HG02759 (cell line): ENCODE results near the gene CD79B.

Source experiments
- ATAC-seq: cut with Tn5 transposase; IDR thresholded peaks from one replicate; pipeline ENCODE4 v1.9.1; 2021; ENCODE audit warnings: mild to moderate bottlenecking, moderate library complexity; ENCODE audit not compliant: unreplicated experiment

CD79B gene

GRCh38 chr17:63954402-63955063 lies 22.4 kb upstream of the CD79B start:
- ATAC-seq: peak; percentile 64

DNA sequence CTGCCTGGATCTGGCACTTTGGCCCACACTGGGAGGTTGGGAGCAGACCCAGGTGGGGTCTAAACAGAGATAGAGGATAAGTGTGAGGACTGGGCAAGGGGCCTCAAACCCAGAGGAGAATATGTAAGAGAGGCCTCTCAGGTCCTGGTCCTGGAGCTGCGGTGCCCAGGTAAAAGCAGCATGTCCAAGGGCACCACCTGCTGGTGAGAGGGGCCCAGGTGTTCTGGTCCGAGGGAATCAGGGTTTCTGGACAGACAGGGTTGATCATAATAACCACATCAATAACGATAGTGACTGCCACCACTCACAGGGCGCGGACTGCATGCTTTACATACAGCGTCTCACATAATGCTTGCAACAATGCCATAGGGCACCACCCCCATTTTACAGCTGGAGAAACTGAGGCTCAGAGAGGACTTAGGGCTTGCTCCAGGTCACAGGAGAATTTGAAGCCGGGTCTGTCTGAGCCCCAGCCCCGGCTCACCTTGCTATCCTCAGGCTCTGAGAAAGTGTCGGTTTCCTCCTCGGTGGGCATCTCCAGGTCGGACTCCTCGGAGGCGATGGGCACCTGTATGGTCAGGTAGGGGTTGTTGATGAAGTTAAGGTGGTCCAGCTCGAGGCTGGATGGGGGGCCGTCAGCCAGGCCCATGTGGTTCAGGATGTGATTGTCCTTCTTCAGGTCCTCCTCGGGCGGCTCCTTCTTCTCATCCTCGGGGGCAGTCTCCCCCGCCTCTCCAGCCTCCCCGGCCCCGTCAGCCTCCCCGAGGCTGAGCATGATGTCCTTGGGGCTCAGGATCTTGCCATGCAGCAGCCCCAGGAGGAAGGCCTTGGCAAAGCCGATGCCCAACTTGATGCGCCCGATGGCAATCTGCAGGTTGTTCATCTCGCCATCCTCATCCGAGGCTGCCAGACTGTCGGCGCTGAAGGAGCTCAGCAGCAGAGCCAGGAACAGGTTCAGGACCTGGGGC lies 19.1 kb upstream of the CD79B start:
- ATAC-seq: no peak

DNA sequence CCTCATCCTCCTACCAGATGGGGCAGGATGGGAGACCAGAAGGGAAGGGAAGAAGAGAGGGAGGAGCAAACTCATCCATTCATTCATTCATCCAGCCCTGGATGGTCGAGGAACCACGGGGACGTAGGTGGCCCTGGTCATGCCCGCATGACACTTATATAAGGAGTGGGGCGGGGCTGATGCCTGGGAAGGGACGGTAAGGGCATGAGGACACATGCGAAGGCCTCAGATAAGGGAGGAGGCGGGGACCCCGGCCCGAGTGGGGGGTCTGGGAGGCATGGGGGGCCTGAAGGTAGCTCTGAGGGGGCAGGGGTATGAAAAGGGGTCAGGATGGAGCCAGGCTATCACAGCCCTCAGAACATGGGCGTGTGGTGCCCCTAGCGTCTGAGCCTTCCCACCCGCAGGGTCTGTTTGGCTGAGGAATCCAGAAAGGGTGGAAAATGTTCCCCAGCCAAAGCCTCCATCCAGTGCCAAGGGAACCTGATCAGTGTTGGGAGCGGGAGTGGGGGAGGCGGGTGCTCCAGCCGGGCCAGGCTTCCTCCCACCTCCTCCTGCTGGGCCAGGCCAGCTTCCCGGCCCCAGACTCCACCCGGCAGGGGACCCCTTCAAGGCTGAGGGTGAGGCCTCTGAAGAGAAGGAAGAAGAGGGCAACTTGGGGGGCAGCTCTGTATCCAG lies 17.6 kb upstream of the CD79B start:
- no peak for ATAC-seq

DNA sequence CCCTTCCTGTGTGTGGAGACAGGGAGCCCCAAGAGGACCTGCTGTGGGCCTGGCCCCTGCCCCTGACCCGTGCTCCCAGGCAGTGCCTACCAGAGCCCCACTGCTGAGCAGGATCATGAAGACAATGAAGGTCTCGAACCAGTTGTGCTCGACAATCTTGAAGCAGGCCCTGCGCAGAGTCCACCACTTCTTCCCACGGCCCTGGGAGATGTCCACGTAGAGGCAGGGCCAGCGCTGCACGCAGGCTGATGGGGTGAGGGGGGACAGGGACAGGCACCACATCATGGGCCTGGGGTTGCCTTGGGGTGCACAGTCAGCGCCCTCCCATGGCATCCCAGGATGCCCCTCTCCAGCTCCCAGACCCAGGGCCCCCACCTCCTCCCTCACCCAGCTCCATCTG lies 16.4 kb upstream of the CD79B start:
- no peak for ATAC-seq

DNA sequence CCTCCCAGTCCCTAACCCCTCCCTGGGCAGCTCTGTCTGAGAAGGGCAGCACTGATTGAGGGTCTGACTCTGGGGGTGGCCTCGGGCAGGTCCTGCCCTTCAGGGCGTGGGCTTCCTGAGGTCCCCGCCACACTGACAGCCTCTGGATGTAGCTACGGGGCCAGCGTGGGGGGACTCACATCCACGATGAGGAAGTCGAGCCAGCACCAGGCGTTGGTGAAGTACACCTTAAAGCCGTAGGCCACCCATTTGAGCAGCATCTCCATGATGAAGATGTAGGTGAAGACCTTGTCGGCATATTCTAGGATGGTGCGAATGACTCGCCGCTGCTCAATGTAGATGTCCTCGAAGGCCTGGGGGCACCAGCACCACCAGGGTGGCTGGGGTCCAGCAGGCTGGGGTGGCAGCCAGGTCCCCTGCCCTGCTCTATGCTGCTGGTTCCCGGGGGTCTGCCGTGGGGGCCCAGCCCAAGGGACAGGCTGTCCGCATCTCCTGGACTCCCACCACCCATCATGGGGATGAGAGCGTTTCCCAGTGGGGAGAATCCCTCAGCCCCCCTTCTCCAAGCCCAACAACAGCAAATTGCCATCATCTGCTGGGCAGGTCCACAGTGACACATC lies 15.7 kb upstream of the CD79B start:
- no peak for ATAC-seq

DNA sequence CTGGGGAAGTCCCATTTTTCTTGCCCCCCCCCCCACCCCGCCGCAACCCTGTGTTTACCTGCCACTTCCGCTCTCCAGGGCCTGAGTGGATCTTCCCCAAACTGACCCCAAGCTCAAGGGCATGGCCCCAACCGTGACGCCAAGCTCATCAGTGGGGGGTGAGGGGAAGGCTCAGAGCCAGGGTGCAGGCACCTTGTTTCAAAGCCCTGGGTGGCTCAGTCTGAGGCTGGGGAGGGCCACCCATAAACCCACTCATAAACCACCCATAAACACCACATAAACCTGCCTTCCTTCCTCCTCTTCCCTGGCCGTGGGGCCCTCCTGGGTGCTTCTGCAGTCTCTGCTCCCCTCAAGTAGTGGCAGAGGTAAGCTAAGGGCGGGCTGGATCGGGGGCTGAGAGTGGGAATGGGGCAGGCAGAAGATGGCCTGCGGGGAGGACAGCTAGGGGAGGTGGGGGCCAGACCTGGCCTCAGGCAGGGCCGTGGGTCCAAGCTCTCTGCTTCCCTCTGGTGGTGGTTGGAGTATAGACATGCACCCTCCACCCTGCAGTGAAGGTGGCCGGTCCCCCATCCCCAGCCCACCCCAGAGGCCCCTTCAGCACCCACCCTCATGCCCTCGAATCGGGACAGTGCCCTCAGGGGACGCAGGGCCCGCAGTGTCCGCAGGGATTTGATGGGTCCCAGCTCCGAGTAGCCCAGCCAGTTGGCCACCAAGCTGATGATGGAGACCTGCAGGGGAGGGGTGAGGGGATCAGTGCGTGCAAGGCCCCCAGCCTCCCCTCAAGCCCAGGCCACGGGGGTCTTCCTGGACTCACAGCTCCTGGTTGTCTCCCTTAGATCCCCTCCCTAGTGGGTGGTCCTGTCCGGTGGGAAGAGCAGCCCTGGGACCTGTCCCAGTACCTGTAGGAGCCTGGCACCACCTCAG lies 14.6 kb upstream of the CD79B start:
- peak; percentile 49 for ATAC-seq

GRCh38 chr17:63945784-63946439 lies 13.8 kb upstream of the CD79B start:
- peak; percentile 45 for ATAC-seq

DNA sequence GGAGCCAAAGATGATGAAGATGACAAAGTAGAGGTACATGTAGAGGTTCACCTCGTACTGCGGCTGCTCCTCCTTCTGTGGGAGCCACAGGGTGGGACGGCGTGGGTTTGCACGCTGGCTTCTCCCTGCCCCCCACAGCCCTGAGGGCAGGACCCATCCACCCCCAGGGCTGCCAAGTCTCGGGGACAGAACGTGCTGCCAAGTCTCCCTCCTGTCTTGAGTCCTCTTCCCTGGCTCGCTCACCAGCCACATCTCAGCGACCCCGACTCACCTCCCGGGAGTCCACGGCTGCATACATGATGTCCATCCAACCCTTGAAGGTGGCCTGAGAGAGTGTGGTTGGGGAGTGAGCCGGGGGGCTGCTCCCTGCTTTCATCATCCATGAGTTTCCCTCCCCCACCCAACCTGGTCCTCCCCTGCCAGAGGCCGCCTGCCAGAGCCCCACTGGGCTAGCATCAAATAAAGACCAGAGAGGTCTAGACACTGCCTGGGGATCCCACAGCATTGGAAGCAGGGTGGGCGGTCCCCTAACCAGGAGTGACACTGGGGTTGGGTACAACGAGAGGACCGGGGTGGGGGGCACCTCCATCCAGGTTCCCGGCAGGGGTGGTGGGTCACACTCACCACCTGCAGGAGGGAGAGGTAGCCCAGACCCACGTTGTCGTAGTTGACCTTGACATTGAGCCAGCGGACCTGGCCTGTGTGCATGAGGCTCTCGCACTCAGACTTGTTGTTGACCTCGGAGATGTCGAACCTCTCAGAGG lies 12.8 kb upstream of the CD79B start:
- ATAC-seq: no peak

DNA sequence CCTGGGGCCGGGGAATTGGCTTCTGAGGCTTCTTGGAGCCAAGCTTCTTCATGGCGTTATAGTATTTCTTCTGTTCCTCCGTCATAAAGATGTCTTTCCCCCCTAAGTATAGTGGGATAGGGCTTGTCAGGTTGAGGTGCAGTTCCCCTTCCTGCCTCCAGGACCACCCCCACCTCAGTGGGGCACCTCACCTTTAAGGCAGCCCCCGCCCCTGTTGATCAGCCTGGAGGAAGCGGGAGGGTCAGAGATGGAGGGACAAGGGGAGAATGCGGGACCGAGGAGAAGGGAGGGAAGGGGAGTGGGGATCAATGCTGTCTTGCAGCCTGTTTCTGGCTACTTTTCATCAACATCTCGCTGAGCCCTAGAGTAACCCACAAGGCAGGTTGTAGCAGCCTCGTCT lies 11.6 kb upstream of the CD79B start:
- no peak for ATAC-seq

DNA sequence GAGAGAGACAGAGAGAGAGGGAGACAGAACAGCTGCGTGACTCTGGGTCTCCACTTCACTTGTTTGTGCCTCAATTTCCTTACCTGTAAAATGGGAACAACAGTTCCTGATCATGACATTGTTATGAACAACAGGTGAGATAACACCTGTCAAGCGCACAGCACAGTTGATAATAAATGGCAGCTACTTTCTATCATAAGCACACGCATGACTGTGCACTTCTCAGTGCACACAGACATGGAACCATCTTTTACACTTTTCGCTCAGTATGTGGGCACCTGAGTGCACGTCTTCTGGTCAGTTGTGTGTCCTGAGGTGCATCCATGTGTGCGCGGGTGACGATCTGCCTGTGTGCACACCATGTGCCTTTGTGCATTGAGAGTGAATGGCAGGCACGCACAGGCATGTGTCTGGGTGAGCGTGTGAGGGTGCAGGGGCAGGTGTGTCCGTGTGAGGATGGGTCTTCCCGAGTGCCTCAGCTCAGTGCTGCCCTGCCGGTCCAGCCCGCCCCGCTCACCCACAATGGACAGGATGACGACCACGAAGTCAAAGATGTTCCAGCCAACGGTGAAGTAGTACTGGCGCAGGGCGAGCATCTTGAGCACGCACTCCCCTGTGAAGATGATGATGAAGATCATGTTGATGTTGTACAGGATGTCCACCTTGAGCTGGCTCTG lies 10.3 kb upstream of the CD79B start:
- ATAC-seq: no peak

DNA sequence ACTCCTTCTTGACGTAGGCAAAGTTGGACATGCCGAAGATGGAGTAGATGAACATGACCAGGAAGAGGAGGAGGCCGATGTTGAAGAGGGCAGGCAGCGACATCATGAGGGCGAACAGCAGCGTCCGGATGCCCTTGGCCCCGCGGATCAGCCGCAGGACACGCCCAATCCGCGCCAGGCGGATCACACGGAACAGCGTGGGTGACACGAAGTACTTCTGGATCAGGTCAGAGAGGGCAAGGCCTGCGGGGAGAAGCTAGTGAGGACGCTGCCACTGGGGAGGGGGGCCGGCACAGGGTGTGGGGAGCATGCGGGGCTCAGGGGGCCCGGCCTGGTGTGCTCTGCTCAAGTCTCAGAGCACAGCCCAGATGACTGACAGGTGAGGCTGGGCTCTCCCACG lies 9.6 kb upstream of the CD79B start:
- no peak for ATAC-seq

GRCh38 chr17:63941162-63941561 lies 9.0 kb upstream of the CD79B start:
- ATAC-seq: no peak

GRCh38 chr17:63940584-63940983 lies 8.5 kb upstream of the CD79B start:
- no peak for ATAC-seq

- ATAC-seq: no peak
Measured at GRCh38 chr17:63939884-63940283, 7.8 kb upstream of the CD79B start.

GRCh38 chr17:63939401-63939800 lies 7.3 kb upstream of the CD79B start:
- no peak for ATAC-seq

GRCh38 chr17:63937920-63938319 lies 5.8 kb upstream of the CD79B start:
- ATAC-seq: no peak

DNA sequence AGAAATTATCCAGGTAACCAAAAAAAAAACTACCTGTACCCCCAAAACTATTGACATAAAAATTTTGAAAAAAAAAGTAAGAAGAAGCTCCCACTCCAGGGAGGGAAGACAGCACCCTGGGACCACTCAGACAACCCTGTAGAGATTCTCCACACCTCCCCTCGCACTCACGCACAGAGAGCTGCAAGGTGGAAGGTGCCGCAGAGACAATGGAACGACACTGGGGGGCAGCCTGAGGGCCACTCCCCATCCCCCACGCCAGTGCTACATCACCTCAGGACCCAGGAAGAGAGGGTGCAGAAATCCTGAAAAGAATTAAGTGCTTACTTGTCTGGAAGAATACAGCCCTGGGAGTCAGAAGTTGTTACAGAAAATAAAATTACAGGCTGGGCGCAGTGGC lies 5.2 kb upstream of the CD79B start:
- ATAC-seq: no peak
